Tibial artery (tissue), 4 donors: Measurements from ENCODE around the gene ATP8B2.
A peak's percentile ranks its signal among the peaks of the same experiment; 100 is the strongest.

Experiments
- DNase-seq, 2 donors: peaks; one replicate each; pipeline ENCODE4 v3.0.0-alpha.2; 2019
- H3K27ac ChIP-seq, 2 donors: fragments of 200-600 bp; sonication (generic) in 1 of 2; 1 replicate in 1 of 2; 2 replicates in 1 of 2; pipeline ENCODE4 v1.5.1; 2018 to 2019; ENCODE audit warnings: mild to moderate bottlenecking in 1 of 2
- H3K27me3 ChIP-seq, 2 donors: fragments of 200-600 bp; sonication (generic) in 1 of 2; one replicate each; pipeline versions ENCODE4 v1.5.1 to v1.6.0; 2016 to 2019
- H3K36me3 ChIP-seq, 3 donors: fragments of 200-600 bp; sonication (generic) in 2 of 3; one replicate each; pipeline ENCODE4 v1.5.1; 2016 to 2019; ENCODE audit warnings: mild to moderate bottlenecking in 2 of 3
- H3K4me1 ChIP-seq, 4 donors: fragments of 200-600 bp; sonication (generic) in 2 of 4; 1 replicate in 3 of 4; 2 replicates in 1 of 4; pipeline ENCODE4 v1.5.1; 2016 to 2019
- H3K4me3 ChIP-seq, 2 donors: fragments of 200-600 bp; sonication (generic) in 1 of 2; 1 replicate in 1 of 2; 2 replicates in 1 of 2; pipeline ENCODE4 v1.5.1; 2018 to 2019; ENCODE audit warnings: mild to moderate bottlenecking in 2 of 2
- H3K9me3 ChIP-seq, 3 donors: fragments of 200-600 bp; sonication (generic) in 1 of 3; one replicate each; pipeline ENCODE4 v1.5.1; 2016 to 2019
- intact Hi-C: fragments of 100-400 bp; cut with DNase I; formaldehyde crosslinking; loops from one replicate; pipeline ENCODE4 v1.15.0; 2023; ENCODE audit warnings: low total_unique reads
- TF ChIP-seq, protein P1 (sequence below), 2 experiments: fragments of 200-600 bp in 1 of 2; fragments of 450-650 bp in 1 of 2; IDR thresholded peaks; one replicate each; pipeline ENCODE4 v1.5.1; 2017 to 2019; ENCODE audit warnings: antibody characterized with exemption in 2 of 2, mild to moderate bottlenecking in 1 of 2, moderate library complexity in 1 of 2

Gene ATP8B2

GRCh38 chr1:154348429-154349076 lies 23.2 kb downstream of the ATP8B2 start:
- H3K36me3 ChIP-seq = peaks cover 59 to 62% (median 60%) of the 10 kb centered on the region in 3 donors
- H3K4me1 ChIP-seq = peaks cover 0 to 18% (median 12%) of the 10 kb centered on the region in 4 donors
- no peaks in the 10 kb centered on the region for H3K27me3 ChIP-seq
- H3K27ac ChIP-seq = no peak overlapping the region
- TF ChIP-seq, protein P1, sequence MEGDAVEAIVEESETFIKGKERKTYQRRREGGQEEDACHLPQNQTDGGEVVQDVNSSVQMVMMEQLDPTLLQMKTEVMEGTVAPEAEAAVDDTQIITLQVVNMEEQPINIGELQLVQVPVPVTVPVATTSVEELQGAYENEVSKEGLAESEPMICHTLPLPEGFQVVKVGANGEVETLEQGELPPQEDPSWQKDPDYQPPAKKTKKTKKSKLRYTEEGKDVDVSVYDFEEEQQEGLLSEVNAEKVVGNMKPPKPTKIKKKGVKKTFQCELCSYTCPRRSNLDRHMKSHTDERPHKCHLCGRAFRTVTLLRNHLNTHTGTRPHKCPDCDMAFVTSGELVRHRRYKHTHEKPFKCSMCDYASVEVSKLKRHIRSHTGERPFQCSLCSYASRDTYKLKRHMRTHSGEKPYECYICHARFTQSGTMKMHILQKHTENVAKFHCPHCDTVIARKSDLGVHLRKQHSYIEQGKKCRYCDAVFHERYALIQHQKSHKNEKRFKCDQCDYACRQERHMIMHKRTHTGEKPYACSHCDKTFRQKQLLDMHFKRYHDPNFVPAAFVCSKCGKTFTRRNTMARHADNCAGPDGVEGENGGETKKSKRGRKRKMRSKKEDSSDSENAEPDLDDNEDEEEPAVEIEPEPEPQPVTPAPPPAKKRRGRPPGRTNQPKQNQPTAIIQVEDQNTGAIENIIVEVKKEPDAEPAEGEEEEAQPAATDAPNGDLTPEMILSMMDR (IDR thresholded peaks at IDR 0.05) = no peak
- DNase-seq = no peak
- no peak overlapping the region for H3K4me3 ChIP-seq
- H3K9me3 ChIP-seq = no peaks in the 10 kb centered on the region
- intact Hi-C loops = no loop called here

DNA sequence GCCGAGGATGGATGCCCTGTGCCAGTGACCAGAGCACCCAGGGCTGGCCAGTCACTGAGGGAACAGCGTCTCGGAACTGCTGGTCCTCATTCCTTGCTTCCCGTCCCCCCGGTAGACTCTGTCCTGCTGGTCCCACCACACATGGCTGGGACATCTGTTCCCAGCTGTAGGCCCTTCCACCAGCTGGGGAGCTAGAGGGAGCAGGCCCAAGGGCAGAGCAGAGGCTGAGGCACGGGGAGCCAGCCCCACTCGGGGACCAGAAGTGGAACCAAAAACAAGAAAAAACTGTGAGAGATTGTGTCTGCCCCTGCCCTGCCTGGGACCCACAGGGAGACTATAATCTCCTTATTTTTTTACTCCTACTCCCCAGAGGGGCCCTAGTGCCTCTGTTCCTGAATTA lies 23.8 kb downstream of the ATP8B2 start:
- no peak for DNase-seq
- Histone ChIP-seq H3K27ac (peak overlapping the region in 1 of 2 donors; percentile 15), H3K27me3 (no peaks in the 10 kb centered on the region), H3K4me1 (peaks cover 0 to 23% (median 13%) of the 10 kb centered on the region in 4 donors), H3K36me3 (peaks cover 53 to 57% (median 55%) of the 10 kb centered on the region in 3 donors), H3K9me3 (no peaks in the 10 kb centered on the region), H3K4me3 (no peak overlapping the region)
- TF ChIP-seq, protein P1 (IDR thresholded peaks at IDR 0.05) = no peak
- intact Hi-C loops = no loop called here

- peaks cover 42 to 44% (median 42%) of the 10 kb centered on the region in 3 donors for H3K36me3 ChIP-seq
- no peak overlapping the region for H3K4me3 ChIP-seq
- TF ChIP-seq, protein P1 (IDR thresholded peaks at IDR 0.05) = no peak
- H3K4me1 ChIP-seq = peaks cover 0 to 23% (median 13%) of the 10 kb centered on the region in 4 donors
- H3K9me3 ChIP-seq = no peaks in the 10 kb centered on the region
- DNase-seq = no peak
- no peaks in the 10 kb centered on the region for H3K27me3 ChIP-seq
- H3K27ac ChIP-seq = peak overlapping the region in 1 of 2 donors; percentile 15
- intact Hi-C loops = no loop called here
These were observed 25.1 kb downstream of the ATP8B2 start for GRCh38 chr1:154350383-154350782.

DNA sequence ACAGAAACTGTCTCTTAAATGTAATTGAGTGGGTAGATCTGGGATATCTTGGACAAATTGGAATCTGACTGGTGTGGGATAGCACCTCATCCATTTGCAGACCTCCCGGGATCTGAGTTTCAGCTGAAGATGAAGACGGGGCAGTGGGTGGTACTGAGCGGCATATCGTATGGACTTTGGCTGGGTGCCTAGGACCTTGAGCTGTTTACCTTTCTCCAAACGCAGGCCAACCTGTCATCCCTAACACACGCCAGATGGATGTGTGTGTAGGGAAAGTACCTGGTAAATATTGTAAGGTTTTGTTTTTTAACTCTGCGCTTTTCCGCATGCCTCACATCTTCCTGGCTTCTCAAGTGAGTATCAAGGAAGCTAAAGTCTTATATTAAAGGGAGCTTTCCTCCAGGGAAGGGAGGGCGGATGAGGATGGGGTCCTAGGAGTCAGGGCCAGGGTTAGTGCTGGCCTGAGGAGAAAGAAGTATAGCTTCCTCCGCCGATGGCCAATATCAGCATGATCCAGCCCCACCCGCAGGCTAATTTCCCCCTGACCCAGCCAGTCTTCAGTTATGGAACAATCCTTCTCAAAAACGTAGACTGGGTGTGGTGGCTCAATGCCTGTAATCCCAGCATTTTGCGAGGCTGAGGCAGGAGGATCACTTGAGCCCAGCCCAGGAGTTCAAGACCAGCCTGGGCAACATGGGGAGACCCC lies 26.2 kb downstream of the ATP8B2 start:
- Histone ChIP-seq H3K9me3 (no peaks in the 10 kb centered on the region), H3K27me3 (no peaks in the 10 kb centered on the region), H3K27ac (peak overlapping the region in 1 of 2 donors; percentile 84), H3K4me1 (peaks cover 0 to 23% (median 13%) of the 10 kb centered on the region in 4 donors), H3K4me3 (no peak overlapping the region), H3K36me3 (peaks cover 30 to 33% (median 31%) of the 10 kb centered on the region in 3 donors)
- intact Hi-C loops = no loop called here
- TF ChIP-seq, protein P1 (IDR thresholded peaks at IDR 0.05) = no peak
- no peak for DNase-seq

DNA sequence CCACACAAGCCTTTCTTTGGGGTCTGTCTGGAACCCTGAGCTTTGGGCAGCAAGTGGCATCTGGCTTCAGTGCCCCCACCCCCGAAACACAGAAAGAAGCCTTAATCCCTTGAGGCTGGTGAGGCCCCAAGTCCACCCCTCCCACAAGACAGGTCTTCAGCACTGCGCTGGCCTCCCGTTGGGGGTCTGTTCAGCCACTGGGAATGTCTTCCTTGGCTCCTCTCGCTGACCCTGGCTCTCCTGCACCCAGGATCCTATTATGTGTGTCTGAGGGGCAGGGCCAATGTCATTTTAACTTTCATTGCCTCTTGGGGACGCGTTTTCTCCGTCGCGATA lies 26.9 kb downstream of the ATP8B2 start:
- H3K4me3 ChIP-seq = peak overlapping the region; percentile 44 to 46
- H3K4me1 ChIP-seq = peaks cover 0 to 23% (median 13%) of the 10 kb centered on the region in 4 donors
- H3K27me3 ChIP-seq = no peaks in the 10 kb centered on the region
- H3K27ac ChIP-seq = peak overlapping the region; percentile 57 to 84
- intact Hi-C loops = no loop called here
- no peaks in the 10 kb centered on the region for H3K9me3 ChIP-seq
- no peak for DNase-seq
- TF ChIP-seq, protein P1 (IDR thresholded peaks at IDR 0.05) = no peak
- H3K36me3 ChIP-seq = peaks cover 23 to 26% (median 24%) of the 10 kb centered on the region in 3 donors
